ENCODE data around the gene RNF152. TPM values are rescaled to one million over a fixed set of nuclear protein-coding genes. Genes with fewer than 3 reads are reported as not detected.

Gene RNF152
- total RNA-seq, 4 donors from 2014 or later: 19.4 to 28.7 (median 21.8) TPM

DNA sequence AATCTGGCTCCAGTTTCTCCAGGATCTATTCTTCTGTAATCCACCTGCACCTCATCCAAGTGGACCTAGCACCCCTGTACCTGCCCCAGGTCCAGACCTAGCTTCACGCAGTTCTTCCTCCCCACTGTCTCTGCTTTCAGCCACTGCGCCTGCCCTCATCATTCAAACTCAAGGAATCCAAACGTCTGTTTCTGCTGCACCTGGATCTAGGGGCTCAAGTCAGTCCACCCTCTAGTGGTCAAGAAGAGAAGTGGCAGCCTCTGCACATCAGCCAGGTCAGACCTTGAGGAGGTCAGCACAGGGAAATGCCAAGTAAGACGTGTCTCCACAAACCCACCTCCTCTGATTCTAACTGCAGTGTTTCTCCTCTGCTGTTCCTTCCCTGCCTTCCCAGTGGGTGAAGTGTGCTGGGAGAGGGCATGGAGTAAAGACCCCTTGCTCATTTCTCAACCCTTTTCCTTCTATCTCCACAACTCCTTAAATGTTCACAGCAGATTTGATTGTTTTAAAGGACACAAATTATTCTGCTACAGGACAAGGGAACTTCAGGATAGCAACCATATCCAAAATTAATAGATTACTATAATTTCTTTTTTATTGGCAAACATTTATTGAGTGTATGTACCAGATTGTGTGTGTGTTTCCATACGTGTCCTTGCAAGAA is 8.6 kb upstream of the RNF152 start:
- H3K36me3 ChIP-seq: no peaks in the 10 kb centered on the region
- no peaks in the 10 kb centered on the region for H3K9me3 ChIP-seq
- no peak overlapping the region for H3K4me3 ChIP-seq (replicated peaks in 1 of 3)
- no peaks in the 10 kb centered on the region for H3K4me1 ChIP-seq
- H3K27me3 ChIP-seq: no peaks in the 10 kb centered on the region
- TF ChIP-seq POLR2A (IDR thresholded peaks at IDR 0.05) (no peak), CTCF (IDR thresholded peaks at IDR 0.05) (peak; percentile 79 to 94 (median 85))
- 29 to 35% methylated on average over 5 of the region's 5 CpGs for WGBS, 2 donors
- intact Hi-C loops (cut with DNase I): loop anchor here (2.0 kb wide), 1 partner anchor 267 kb away; no protein-coding TSS in a partner anchor
- no peak overlapping the region for H3K27ac ChIP-seq
- peak; percentile 46 to 53 for DNase-seq

GRCh38 chr18:61900504-61901281 is 7.9 kb upstream of the RNF152 start:
- Histone ChIP-seq H3K9me3 (no peaks in the 10 kb centered on the region), H3K4me3 (replicated peaks in 1 of 3) (no peak overlapping the region), H3K27ac (no peak overlapping the region), H3K4me1 (no peaks in the 10 kb centered on the region), H3K36me3 (no peaks in the 10 kb centered on the region), H3K27me3 (no peaks in the 10 kb centered on the region)
- intact Hi-C loops (cut with DNase I): loop anchor here (2.0 kb wide), 1 partner anchor 266 kb away; no protein-coding TSS in a partner anchor
- no peak for DNase-seq
- WGBS, 2 donors: 74 to 75% methylated on average over 10 of the region's 10 CpGs
- no peak for TF ChIP-seq POLR2A (IDR thresholded peaks at IDR 0.05)
- TF ChIP-seq CTCF (IDR thresholded peaks at IDR 0.05): no peak

DNA sequence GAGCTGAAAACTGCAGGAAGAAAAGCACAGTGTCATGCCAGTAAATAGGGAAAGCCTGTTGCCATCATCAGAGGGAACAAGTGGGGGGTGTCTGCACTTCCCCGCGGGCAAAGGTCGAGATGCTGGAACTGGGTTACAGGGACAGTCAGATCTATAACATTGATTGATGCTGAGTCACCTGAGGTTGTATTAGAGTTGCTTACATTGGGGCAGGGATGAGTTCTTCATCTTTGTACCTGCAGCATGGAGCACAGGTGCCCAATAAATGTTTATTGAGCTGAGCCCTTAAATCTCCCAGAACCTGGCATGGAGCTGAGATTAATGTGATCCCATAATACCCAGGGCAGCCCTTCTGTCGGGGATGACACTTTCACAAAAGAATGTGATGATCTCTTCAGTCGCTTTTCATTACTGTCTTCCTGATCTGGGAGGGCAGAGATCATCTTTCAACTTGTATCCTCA is 5.9 kb upstream of the RNF152 start:
- intact Hi-C loops (cut with DNase I): no loop called here
- no peak for DNase-seq
- H3K36me3 ChIP-seq: no peaks in the 10 kb centered on the region
- no peak overlapping the region for H3K27ac ChIP-seq
- no peak for TF ChIP-seq POLR2A (IDR thresholded peaks at IDR 0.05)
- no peak for TF ChIP-seq CTCF (IDR thresholded peaks at IDR 0.05)
- H3K9me3 ChIP-seq: no peaks in the 10 kb centered on the region
- no peaks in the 10 kb centered on the region for H3K27me3 ChIP-seq
- H3K4me1 ChIP-seq: peaks cover 0 to 6% of the 10 kb centered on the region in 2 donors
- 79 to 88% methylated on average over 5 of the region's 5 CpGs for WGBS, 2 donors
- H3K4me3 ChIP-seq (replicated peaks in 1 of 3): no peak overlapping the region

GRCh38 chr18:61896757-61897156 is 4.0 kb upstream of the RNF152 start:
- Histone ChIP-seq H3K27ac (peak overlapping the region in 1 of 3 donors; percentile 13), H3K36me3 (no peaks in the 10 kb centered on the region), H3K9me3 (no peaks in the 10 kb centered on the region), H3K27me3 (no peaks in the 10 kb centered on the region), H3K4me3 (replicated peaks in 1 of 3) (no peak overlapping the region), H3K4me1 (peaks cover 0 to 13% of the 10 kb centered on the region in 2 donors)
- no peak for DNase-seq
- WGBS, 2 donors: 48 to 62% methylated on average over 5 of the region's 5 CpGs
- TF ChIP-seq CTCF (IDR thresholded peaks at IDR 0.05): no peak
- no peak for TF ChIP-seq POLR2A (IDR thresholded peaks at IDR 0.05)
- intact Hi-C loops (cut with DNase I): no loop called here

GRCh38 chr18:61896118-61896517 is 3.3 kb upstream of the RNF152 start:
- Histone ChIP-seq H3K27ac (no peak overlapping the region), H3K9me3 (no peaks in the 10 kb centered on the region), H3K36me3 (no peaks in the 10 kb centered on the region), H3K27me3 (no peaks in the 10 kb centered on the region), H3K4me1 (peaks cover 0 to 13% of the 10 kb centered on the region in 2 donors), H3K4me3 (replicated peaks in 1 of 3) (no peak overlapping the region)
- intact Hi-C loops (cut with DNase I): no loop called here
- WGBS, 2 donors: 96 to 100% methylated on average over 1 of the region's 1 CpG
- TF ChIP-seq CTCF (IDR thresholded peaks at IDR 0.05): no peak
- TF ChIP-seq POLR2A (IDR thresholded peaks at IDR 0.05): no peak
- no peak for DNase-seq

Measured in thyroid gland (tissue), 4 donors.